ENCODE results near the gene NANOS2.

DNA sequence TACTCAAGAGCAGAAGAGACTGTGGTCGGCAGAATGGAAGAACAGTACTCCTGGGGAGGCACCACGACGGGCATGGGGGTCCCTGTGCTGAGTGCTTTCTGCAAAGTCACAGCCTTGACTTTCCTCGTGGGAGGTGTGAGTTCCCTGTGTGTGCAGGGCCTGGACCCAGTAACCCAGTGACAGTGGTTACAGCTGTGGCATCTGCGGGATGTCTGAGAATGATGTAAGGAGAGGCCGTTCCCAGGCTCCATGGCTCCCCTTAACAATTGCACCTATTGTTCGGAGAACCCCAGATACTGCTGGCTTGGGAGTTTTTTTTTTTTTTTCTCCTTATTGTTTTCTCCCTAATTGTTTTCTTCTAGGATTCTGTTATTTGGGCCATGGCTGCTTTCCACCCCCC, 5.1 kb upstream of the NANOS2 start:
- TF ChIP-seq EZH2 (IDR thresholded peaks at IDR 0.05; ENCODE audit: insufficient read depth, poor library complexity, severe bottlenecking) (no peak), EZH2phosphoT487 (IDR thresholded peaks at IDR 0.05; ENCODE audit: insufficient read depth, low read depth) (no peak)
